Activated T-helper 9 cell treated with anti-CD3 and anti-CD28 coated beads, Interleukin-2, amount 50 U/mL, for 16 hours (primary cell): Measurements from ENCODE around the gene RTN1.

Experiments used
- DNase-seq: peaks from one replicate; pipeline ENCODE4 v3.0.0-alpha.2; 2020; ENCODE audit warnings: low read depth

RTN1 gene

GRCh38 chr14:59870277-59871165 lies at the start of gene RTN1:
Gene RTN1 (minus strand): TSS chr14:59870776. CDS start chr14:59870630, 146 bp downstream.
- DNase-seq = no peak

- DNase-seq = no peak
These were observed 49.8 kb upstream of the RTN1 start for GRCh38 chr14:59920378-59920683.

GRCh38 chr14:59919570-59920377 lies 49.2 kb upstream of the RTN1 start, which contains the start of gene LRRC9:
Gene LRRC9 (plus strand): TSS chr14:59920144.
- DNase-seq = no peak

GRCh38 chr14:59918824-59919569 lies 48.4 kb upstream of the RTN1 start:
- DNase-seq = no peak

- no peak for DNase-seq
These were observed 42.6 kb upstream of the RTN1 start for GRCh38 chr14:59913187-59913586.

GRCh38 chr14:59912443-59912842 lies 41.9 kb upstream of the RTN1 start:
- DNase-seq = no peak

GRCh38 chr14:59905188-59905587 lies 34.6 kb upstream of the RTN1 start:
- no peak for DNase-seq

- DNase-seq = no peak
These were observed 33.6 kb upstream of the RTN1 start for GRCh38 chr14:59904184-59904583.

- DNase-seq = no peak
These were observed 30.0 kb upstream of the RTN1 start for GRCh38 chr14:59900556-59900955.

- no peak for DNase-seq
These were observed 27.3 kb upstream of the RTN1 start for GRCh38 chr14:59897757-59898383.

GRCh38 chr14:59895721-59896120 lies 25.1 kb upstream of the RTN1 start:
- DNase-seq = no peak

- no peak for DNase-seq
These were observed 20.1 kb upstream of the RTN1 start for GRCh38 chr14:59890676-59891075.

- no peak for DNase-seq
These were observed 12.4 kb upstream of the RTN1 start for GRCh38 chr14:59882957-59883356.

- no peak for DNase-seq
These were observed 555 bp upstream of the RTN1 start for GRCh38 chr14:59871166-59871495.

- DNase-seq = no peak
These were observed 958 bp downstream of the RTN1 start for GRCh38 chr14:59869381-59870255.

- no peak for DNase-seq
These were observed 2.6 kb downstream of the RTN1 start for GRCh38 chr14:59868021-59868420.

- DNase-seq = no peak
These were observed 6.6 kb downstream of the RTN1 start for GRCh38 chr14:59863806-59864525.

GRCh38 chr14:59857328-59857727 lies 13.2 kb downstream of the RTN1 start:
- DNase-seq = no peak

GRCh38 chr14:59852350-59852749 lies 18.2 kb downstream of the RTN1 start:
- no peak for DNase-seq

- no peak for DNase-seq
These were observed 20.1 kb downstream of the RTN1 start for GRCh38 chr14:59850458-59850857.
